ENCODE measurements around the gene ADAMTS2.

ADAMTS2 gene

GRCh38 chr5:179347581-179347980 lies 2.3 kb upstream of the ADAMTS2 start:
- H3K4me3 ChIP-seq (ENCODE audit: low read length), result no peak overlapping the region
- no peak for DNase-seq (ENCODE audit: low read depth, low spot score)

GRCh38 chr5:179346875-179347274 lies 1.6 kb upstream of the ADAMTS2 start:
- no peak for DNase-seq (ENCODE audit: low read depth, low spot score)
- no peak overlapping the region for H3K4me3 ChIP-seq (ENCODE audit: low read length)

- DNase-seq (ENCODE audit: low read depth, low spot score), result no peak
- no peak overlapping the region for H3K4me3 ChIP-seq (ENCODE audit: low read length)
These were observed 1.1 kb upstream of the ADAMTS2 start for GRCh38 chr5:179346401-179346800.

- DNase-seq (ENCODE audit: low read depth, low spot score), result no peak
- no peak overlapping the region for H3K4me3 ChIP-seq (ENCODE audit: low read length)
These were observed 153 bp downstream of the ADAMTS2 start for GRCh38 chr5:179345183-179345432.

- DNase-seq (ENCODE audit: low read depth, low spot score), result no peak
- no peak overlapping the region for H3K4me3 ChIP-seq (ENCODE audit: low read length)
These were observed 654 bp downstream of the ADAMTS2 start for GRCh38 chr5:179344431-179345182.

- no peak for DNase-seq (ENCODE audit: low read depth, low spot score)
- H3K4me3 ChIP-seq (ENCODE audit: low read length), result no peak overlapping the region
These were observed 1.4 kb downstream of the ADAMTS2 start for GRCh38 chr5:179343719-179344430.

- no peak overlapping the region for H3K4me3 ChIP-seq (ENCODE audit: low read length)
- no peak for DNase-seq (ENCODE audit: low read depth, low spot score)
These were observed 2.1 kb downstream of the ADAMTS2 start for GRCh38 chr5:179343021-179343718.

GRCh38 chr5:179342577-179342976 lies 2.7 kb downstream of the ADAMTS2 start:
- no peak overlapping the region for H3K4me3 ChIP-seq (ENCODE audit: low read length)
- DNase-seq (ENCODE audit: low read depth, low spot score), result no peak

- no peak overlapping the region for H3K4me3 ChIP-seq (ENCODE audit: low read length)
- DNase-seq (ENCODE audit: low read depth, low spot score), result no peak
These were observed 4.8 kb downstream of the ADAMTS2 start for GRCh38 chr5:179340465-179340864.

GRCh38 chr5:179339996-179340395 lies 5.3 kb downstream of the ADAMTS2 start:
- DNase-seq (ENCODE audit: low read depth, low spot score), result no peak
- H3K4me3 ChIP-seq (ENCODE audit: low read length), result no peak overlapping the region

- H3K4me3 ChIP-seq (ENCODE audit: low read length), result no peak overlapping the region
- no peak for DNase-seq (ENCODE audit: low read depth, low spot score)
These were observed 6.2 kb downstream of the ADAMTS2 start for GRCh38 chr5:179339081-179339480.

GRCh38 chr5:179337796-179338676 lies 7.2 kb downstream of the ADAMTS2 start:
- no peak for DNase-seq (ENCODE audit: low read depth, low spot score)
- H3K4me3 ChIP-seq (ENCODE audit: low read length), result no peak overlapping the region

GRCh38 chr5:179336871-179337795 lies 8.1 kb downstream of the ADAMTS2 start:
- H3K4me3 ChIP-seq (ENCODE audit: low read length), result no peak overlapping the region
- no peak for DNase-seq (ENCODE audit: low read depth, low spot score)

- DNase-seq (ENCODE audit: low read depth, low spot score), result no peak
- no peak overlapping the region for H3K4me3 ChIP-seq (ENCODE audit: low read length)
These were observed 9.0 kb downstream of the ADAMTS2 start for GRCh38 chr5:179336126-179336870.

GRCh38 chr5:179333796-179334761 lies 11.2 kb downstream of the ADAMTS2 start:
- H3K4me3 ChIP-seq (ENCODE audit: low read length), result no peak overlapping the region
- DNase-seq (ENCODE audit: low read depth, low spot score), result no peak

GRCh38 chr5:179332741-179333290 lies 12.4 kb downstream of the ADAMTS2 start:
- no peak overlapping the region for H3K4me3 ChIP-seq (ENCODE audit: low read length)
- DNase-seq (ENCODE audit: low read depth, low spot score), result no peak
